NT2/D1 (cell line): ENCODE data around the gene ARHGEF40.

ENCODE experiments used
- YY1 ChIP-seq: IDR thresholded peaks from 2 replicates; pipeline ENCODE4 v1.6.1; 2011; ENCODE audit not compliant: insufficient read length, insufficient read depth
- ZNF274 ChIP-seq: IDR thresholded peaks from 2 replicates; pipeline ENCODE4 v1.6.1; 2011; ENCODE audit warnings: mild to moderate bottlenecking, low read depth, low read length

DNA sequence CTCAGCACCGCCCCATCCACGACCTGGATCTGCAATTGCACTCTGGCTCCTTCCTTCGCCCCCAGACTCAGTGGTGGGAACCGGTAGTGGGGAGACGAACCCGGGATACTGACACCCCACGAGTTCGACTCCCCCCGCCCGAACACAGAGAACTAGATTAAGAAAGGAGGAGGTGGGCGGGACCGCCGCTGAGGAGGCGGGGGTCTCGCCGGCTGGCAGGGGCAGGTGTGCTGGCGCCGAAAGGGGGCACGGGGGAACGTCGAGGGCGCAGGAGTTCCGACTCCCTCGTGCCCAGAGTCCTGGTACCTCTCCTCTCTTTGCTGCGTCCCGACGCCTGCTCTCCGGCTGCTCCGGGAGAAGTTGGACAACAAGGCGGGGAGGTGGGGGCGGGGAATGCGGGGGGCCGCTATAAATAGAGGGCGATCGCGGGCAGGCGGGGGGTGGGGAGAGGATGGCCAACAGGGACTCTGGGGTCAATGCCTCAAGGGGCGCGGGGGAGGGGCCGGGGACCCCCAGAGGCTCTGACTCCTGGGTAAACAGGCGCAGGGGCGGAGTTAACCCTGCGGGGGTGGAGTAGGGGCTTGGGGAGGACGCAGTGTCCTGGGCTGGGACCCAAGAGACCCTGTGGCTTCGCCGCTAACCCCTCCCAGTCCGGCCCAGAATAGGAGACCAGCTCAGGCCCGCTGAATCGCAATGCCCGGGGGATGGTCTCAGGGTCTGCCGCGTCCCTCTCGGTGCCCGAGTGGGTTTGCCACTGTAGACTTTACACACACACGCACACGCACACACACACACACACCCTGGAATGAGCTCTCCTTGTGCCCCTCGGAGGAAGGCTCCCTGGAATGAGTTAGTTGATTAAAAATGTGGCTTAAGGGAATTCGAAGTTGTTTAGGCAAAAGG, 44.5 kb upstream of the ARHGEF40 start:
- TF ChIP-seq ZNF274 (no peak), YY1 (no peak)
